ENCODE results near the gene WDR90.
A peak's percentile ranks its signal among the peaks of the same experiment; 100 is the strongest.

GRCh38 chr16:641326-642188 is 7.6 kb upstream of the WDR90 start, which contains the start of gene MCRIP2:
- no peak for TF ChIP-seq CTCF (IDR thresholded peaks at IDR 0.05 in 2 of 3, conservative IDR thresholded peaks at IDR 0.05 in 1 of 3; ENCODE audit: control insufficient read depth in 2 of 3, extremely low read depth in 1 of 3, insufficient read depth in 1 of 3, low read depth in 3 of 3, low read length in 3 of 3)
- TF ChIP-seq FOXM1 (IDR thresholded peaks at IDR 0.05; ENCODE audit: low read depth, low read length): no peak
- TF ChIP-seq EZH2 (IDR thresholded peaks at IDR 0.05; ENCODE audit: borderline replicate concordance, control insufficient read depth, low read depth, low read length): no peak
- TF ChIP-seq ZBTB33 (IDR thresholded peaks at IDR 0.05): no peak
- peak; percentile 80 for TF ChIP-seq POLR2A (IDR thresholded peaks at IDR 0.05; ENCODE audit: low read depth, low read length)
- TF ChIP-seq POLR2AphosphoS5 (IDR thresholded peaks at IDR 0.05; ENCODE audit: low read length): no peak
- TF ChIP-seq CHD1 (IDR thresholded peaks at IDR 0.05; ENCODE audit: low read depth, low read length): no peak
